DOHH2 (cell line): ENCODE measurements around the gene SSBP3.
"Not testable (repeated sequence)": the region's sequence is repeated elsewhere in the genome, so short reads cannot be mapped to it uniquely, and the experiment has no call there.

Experiments
- H3F3A ChIP-seq: fragments of 200-600 bp; sonication (generic), shearing (Covaris generic); 2 replicates; pipeline ENCODE4 v1.6.0; 2016; ENCODE audit warnings: antibody characterized with exemption, mild to moderate bottlenecking; ENCODE audit not compliant: control insufficient read depth, insufficient read depth
- H3K27ac ChIP-seq: fragments of 200-600 bp; sonication (generic); 2 replicates; pipeline ENCODE4 v1.5.1; 2014; ENCODE audit warnings: low read depth, mild to moderate bottlenecking, low read length, moderate library complexity
- H3K27me3 ChIP-seq: fragments of 200-600 bp; sonication (generic); 2 replicates; pipeline ENCODE4 v1.6.1; 2014; ENCODE audit warnings: mild to moderate bottlenecking, low read length, mixed read lengths; ENCODE audit not compliant: control insufficient read depth
- H3K36me3 ChIP-seq: fragments of 200-600 bp; sonication (generic); 2 replicates; pipeline ENCODE4 v1.6.1; 2014; ENCODE audit warnings: mild to moderate bottlenecking, low read length, moderate library complexity, mixed read lengths; ENCODE audit not compliant: control insufficient read depth
- H3K4me1 ChIP-seq: fragments of 200-600 bp; sonication (generic); 2 replicates; pipeline ENCODE4 v1.6.1; 2014; ENCODE audit warnings: mild to moderate bottlenecking, low read length, mixed read lengths; ENCODE audit not compliant: control insufficient read depth
- H3K4me2 ChIP-seq: fragments of 200-600 bp; sonication (generic); 2 replicates; pipeline ENCODE4 v1.6.0; 2014; ENCODE audit warnings: mild to moderate bottlenecking, low read length, moderate library complexity
- H3K4me3 ChIP-seq: fragments of 200-600 bp; sonication (generic); 2 replicates; pipeline ENCODE4 v1.5.1; 2014; ENCODE audit warnings: mild to moderate bottlenecking, low read length, mixed read lengths
- H3K79me2 ChIP-seq: fragments of 200-600 bp; sonication (generic); 2 replicates; pipeline ENCODE4 v1.6.1; 2014; ENCODE audit warnings: mild to moderate bottlenecking, low read length, mixed read lengths; ENCODE audit not compliant: control insufficient read depth
- H3K9me2 ChIP-seq: fragments of 200-600 bp; sonication (generic); replicated peaks from 2 replicates; pipeline ENCODE4 v1.6.1; 2014; ENCODE audit warnings: mild to moderate bottlenecking, low read length, mixed read lengths; ENCODE audit not compliant: control insufficient read depth
- H3K9me3 ChIP-seq: fragments of 200-600 bp; sonication (generic); 2 replicates; pipeline ENCODE4 v1.6.1; 2014; ENCODE audit warnings: antibody characterized with exemption, low read length, mixed read lengths; ENCODE audit not compliant: control insufficient read depth, insufficient read depth
- H4K20me1 ChIP-seq: fragments of 200-600 bp; sonication (generic); 2 replicates; pipeline ENCODE4 v1.6.0; 2014; ENCODE audit warnings: low read depth, mild to moderate bottlenecking, antibody characterized with exemption, low read length, moderate library complexity; ENCODE audit not compliant: control insufficient read depth, insufficient read depth
- CTCF ChIP-seq: fragments of 200-600 bp; sonication (generic); IDR thresholded peaks from one replicate; pipeline ENCODE4 v1.5.1; 2014; ENCODE audit warnings: antibody characterized with exemption, mild to moderate bottlenecking, low read depth, low read length; ENCODE audit not compliant: poor library complexity, severe bottlenecking
- EZH2phosphoT487 ChIP-seq: fragments of 200-600 bp; sonication (generic); IDR thresholded peaks from 2 replicates; pipeline ENCODE4 v1.6.1; 2017; ENCODE audit warnings: borderline replicate concordance, mild to moderate bottlenecking, antibody characterized with exemption, low read length, moderate library complexity, mixed read lengths

Gene SSBP3

GRCh38 chr1:54347955-54348699 is 58.1 kb downstream of the SSBP3 start:
- Histone ChIP-seq H3K36me3 (no peaks in the 10 kb centered on the region), H4K20me1 (0 out of 2 replicates have a peak, but pooled peaks cover 3% of the 10 kb centered on the region), H3K4me1 (no peaks in the 10 kb centered on the region), H3K4me2 (no peak overlapping the region), H3K79me2 (no peaks in the 10 kb centered on the region), H3K27ac (no peak overlapping the region), H3K9me3 (no peaks in the 10 kb centered on the region), H3K4me3 (no peak overlapping the region), H3K9me2 (no peaks in the 10 kb centered on the region), H3F3A (no peaks in the 10 kb centered on the region), H3K27me3 (no peaks in the 10 kb centered on the region)
- TF ChIP-seq EZH2phosphoT487 (no peak), CTCF (no peak)

GRCh38 chr1:54347261-54347954 is 58.8 kb downstream of the SSBP3 start:
- Histone ChIP-seq H3K36me3 (no peaks in the 10 kb centered on the region), H3K4me3 (no peak overlapping the region), H3K4me2 (no peak overlapping the region), H3K9me3 (no peaks in the 10 kb centered on the region), H3K4me1 (no peaks in the 10 kb centered on the region), H3K79me2 (no peaks in the 10 kb centered on the region), H3K27ac (no peak overlapping the region), H4K20me1 (0 out of 2 replicates have a peak, but pooled peaks cover 3% of the 10 kb centered on the region), H3K27me3 (no peaks in the 10 kb centered on the region), H3K9me2 (no peaks in the 10 kb centered on the region), H3F3A (no peaks in the 10 kb centered on the region)
- TF ChIP-seq CTCF (no peak), EZH2phosphoT487 (no peak)

- H3K4me1 ChIP-seq, H3K27ac ChIP-seq, H4K20me1 ChIP-seq, H3K9me2 ChIP-seq, H3K4me2 ChIP-seq, H3F3A ChIP-seq, H3K9me3 ChIP-seq, H3K79me2 ChIP-seq, H3K4me3 ChIP-seq, H3K27me3 ChIP-seq, H3K36me3 ChIP-seq: not testable (repeated sequence)
Observed at GRCh38 chr1:54345548-54345947, 60.6 kb downstream of the SSBP3 start.

- H3K4me3 ChIP-seq: no peak overlapping the region
- no peak overlapping the region for H3K4me2 ChIP-seq
- no peaks in the 10 kb centered on the region for H3K79me2 ChIP-seq
- TF ChIP-seq EZH2phosphoT487 (no peak), CTCF (no peak)
- no peaks in the 10 kb centered on the region for H3K9me2 ChIP-seq
- no peaks in the 10 kb centered on the region for H3K4me1 ChIP-seq
- H4K20me1 ChIP-seq: 0 out of 2 replicates have a peak, but pooled peaks cover 3% of the 10 kb centered on the region
- no peaks in the 10 kb centered on the region for H3F3A ChIP-seq
- no peaks in the 10 kb centered on the region for H3K36me3 ChIP-seq
- no peak overlapping the region for H3K27ac ChIP-seq
- no peaks in the 10 kb centered on the region for H3K9me3 ChIP-seq
- H3K27me3 ChIP-seq: no peaks in the 10 kb centered on the region
Observed at GRCh38 chr1:54345116-54345515, 61.1 kb downstream of the SSBP3 start.
